ENCODE results near the gene EMC6.

Gene EMC6

DNA sequence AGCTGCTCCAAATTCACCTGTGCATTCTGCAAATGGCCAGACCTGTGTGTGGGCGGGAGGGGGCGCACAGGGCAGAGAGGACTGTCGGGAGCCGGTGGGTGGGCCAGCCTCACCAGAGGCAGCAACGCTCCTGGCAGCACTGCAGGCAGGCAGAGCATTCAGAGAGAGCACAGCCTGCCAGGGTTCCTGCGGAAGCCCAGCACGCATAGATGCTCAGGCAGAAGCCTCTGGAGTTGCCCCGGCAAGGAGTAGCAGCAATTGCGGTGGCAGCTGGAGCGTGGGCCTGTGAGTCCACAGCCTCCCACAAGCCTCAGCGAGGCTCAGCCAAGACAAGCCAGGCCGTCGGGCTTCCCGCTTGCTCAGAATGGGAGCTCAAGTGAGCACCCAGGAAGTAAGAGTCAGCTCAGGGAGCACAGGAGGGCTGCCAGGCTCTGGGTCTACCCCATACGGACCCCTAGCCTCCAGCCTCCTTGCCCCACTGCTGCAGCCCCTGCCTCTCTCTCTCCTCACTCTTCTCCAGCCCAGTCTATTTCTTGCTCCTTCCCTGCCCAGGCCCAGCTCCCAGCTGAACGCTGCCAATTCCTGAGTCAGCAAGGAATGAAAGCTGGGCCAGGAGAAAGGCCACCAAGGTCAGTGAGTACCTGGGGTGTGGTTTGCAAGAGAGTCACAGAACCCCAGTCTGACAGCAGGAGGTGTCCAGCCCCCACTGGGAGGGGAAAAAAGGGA lies 9.6 kb downstream of the EMC6 start:
- TF ChIP-seq ZFX (IDR thresholded peaks at IDR 0.05) = no peak
- TF ChIP-seq, protein P1, sequence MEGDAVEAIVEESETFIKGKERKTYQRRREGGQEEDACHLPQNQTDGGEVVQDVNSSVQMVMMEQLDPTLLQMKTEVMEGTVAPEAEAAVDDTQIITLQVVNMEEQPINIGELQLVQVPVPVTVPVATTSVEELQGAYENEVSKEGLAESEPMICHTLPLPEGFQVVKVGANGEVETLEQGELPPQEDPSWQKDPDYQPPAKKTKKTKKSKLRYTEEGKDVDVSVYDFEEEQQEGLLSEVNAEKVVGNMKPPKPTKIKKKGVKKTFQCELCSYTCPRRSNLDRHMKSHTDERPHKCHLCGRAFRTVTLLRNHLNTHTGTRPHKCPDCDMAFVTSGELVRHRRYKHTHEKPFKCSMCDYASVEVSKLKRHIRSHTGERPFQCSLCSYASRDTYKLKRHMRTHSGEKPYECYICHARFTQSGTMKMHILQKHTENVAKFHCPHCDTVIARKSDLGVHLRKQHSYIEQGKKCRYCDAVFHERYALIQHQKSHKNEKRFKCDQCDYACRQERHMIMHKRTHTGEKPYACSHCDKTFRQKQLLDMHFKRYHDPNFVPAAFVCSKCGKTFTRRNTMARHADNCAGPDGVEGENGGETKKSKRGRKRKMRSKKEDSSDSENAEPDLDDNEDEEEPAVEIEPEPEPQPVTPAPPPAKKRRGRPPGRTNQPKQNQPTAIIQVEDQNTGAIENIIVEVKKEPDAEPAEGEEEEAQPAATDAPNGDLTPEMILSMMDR (conservative IDR thresholded peaks at IDR 0.05) = no peak
- no peak overlapping the region for H3K27ac ChIP-seq

DNA sequence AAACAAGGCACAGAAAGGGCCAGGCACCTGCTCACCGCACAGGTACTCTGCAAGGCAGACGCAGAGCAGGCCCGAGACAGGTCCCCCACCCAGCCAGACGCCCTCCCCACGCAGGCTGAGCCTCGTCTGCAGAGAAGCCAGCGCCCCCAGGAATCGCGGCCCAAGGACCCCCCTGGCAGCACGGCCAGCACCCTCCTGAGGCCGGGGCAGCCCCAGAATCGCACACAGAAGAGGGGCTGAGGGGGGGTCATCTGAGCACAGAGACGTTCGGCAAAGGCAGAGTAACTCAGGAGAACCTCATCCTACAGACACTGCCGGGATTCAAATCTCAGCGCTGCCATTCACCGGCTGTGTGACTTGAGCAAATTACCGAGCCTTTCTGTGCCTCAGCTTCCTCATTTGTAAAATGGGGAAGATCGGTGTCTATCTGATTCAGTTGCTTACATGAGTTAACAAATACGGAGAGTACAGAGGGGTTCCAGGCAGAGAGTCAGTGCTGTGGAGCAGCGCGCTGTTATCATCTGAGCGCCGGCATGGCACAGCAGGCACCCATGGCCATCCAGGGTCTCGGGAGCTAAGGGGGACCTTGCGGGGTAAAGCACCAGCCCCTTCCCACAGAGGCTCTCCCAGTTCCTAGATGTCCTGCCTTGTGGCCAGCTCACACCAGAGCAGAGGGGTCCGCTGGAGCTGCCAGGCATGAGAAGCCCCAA lies 10.4 kb downstream of the EMC6 start:
- no peak for TF ChIP-seq ZFX (IDR thresholded peaks at IDR 0.05)
- TF ChIP-seq, protein P1 (conservative IDR thresholded peaks at IDR 0.05) = no peak
- no peak overlapping the region for H3K27ac ChIP-seq

DNA sequence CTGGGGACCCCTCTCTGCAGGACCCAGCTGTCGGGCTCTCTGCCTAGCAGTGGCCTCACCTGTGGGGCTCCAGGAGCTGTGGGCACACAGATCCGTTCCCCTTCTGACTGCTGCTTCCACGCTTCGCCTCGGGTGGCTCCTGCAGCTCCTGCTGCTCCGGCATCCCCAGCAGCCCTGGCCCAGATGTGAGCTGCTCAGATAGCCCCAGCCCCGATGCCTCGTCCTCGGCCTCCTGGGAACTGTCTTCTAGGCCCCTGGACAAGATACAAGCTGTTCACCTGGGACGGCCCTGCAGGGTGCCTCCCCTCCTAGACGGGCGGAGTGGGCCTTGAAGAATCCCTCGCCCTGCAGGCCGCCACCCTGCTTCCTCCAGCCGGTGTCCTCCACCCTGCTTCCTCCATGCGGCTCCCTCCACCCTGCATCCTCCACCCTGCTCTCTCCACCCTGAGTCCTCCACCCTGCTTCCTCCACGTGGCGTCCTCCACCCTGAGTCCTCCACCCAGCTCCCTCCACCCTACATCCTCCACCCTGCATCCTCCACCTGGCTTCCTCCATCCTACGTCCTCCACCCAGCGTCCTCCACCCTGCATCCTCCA lies 11.0 kb downstream of the EMC6 start:
- TF ChIP-seq ZFX (IDR thresholded peaks at IDR 0.05) = no peak
- TF ChIP-seq, protein P1 (conservative IDR thresholded peaks at IDR 0.05) = no peak
- H3K27ac ChIP-seq = no peak overlapping the region

DNA sequence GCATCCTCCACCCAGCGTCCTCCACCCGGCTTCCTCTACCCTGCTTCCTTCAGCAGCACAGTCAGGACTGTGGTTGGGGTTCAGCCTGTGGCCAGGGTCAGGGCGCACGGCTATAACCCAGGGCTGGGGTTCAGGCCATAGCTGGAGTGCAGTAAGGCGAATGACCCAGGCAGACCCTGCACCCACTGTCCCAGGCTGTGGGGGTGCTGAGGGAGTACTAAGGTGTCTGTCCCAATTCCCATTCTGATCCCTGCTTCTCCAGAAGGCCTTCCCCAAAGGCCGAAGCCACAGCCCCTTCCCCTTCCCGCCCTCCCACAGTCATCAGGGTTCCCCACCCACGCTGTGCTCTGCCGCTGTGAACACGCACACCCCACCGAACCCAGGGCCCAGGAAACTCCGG lies 12.4 kb downstream of the EMC6 start:
- H3K27ac ChIP-seq = no peak overlapping the region
- no peak for TF ChIP-seq ZFX (IDR thresholded peaks at IDR 0.05)
- TF ChIP-seq, protein P1 (conservative IDR thresholded peaks at IDR 0.05) = no peak

DNA sequence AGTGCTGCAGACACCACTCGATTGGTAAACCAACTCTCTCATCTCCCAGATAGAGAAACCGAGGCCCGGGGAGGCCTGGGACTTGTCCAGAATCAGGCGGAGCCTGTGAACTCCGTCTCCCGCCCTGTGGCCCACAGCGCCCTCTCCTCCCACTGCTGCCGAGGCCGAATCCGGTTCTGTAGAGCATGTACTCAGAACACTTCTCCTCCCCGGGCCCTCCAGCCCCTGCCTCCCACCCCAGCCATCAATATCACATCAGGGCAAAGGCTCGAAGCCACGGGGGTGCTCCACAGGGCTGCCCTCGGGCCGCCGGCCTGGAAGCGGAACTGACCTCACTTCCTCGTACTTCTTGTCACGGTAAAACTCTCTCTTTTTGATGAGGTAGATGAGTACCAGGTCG lies 13.0 kb downstream of the EMC6 start:
- no peak overlapping the region for H3K27ac ChIP-seq
- no peak for TF ChIP-seq ZFX (IDR thresholded peaks at IDR 0.05)
- TF ChIP-seq, protein P1 (conservative IDR thresholded peaks at IDR 0.05) = no peak

DNA sequence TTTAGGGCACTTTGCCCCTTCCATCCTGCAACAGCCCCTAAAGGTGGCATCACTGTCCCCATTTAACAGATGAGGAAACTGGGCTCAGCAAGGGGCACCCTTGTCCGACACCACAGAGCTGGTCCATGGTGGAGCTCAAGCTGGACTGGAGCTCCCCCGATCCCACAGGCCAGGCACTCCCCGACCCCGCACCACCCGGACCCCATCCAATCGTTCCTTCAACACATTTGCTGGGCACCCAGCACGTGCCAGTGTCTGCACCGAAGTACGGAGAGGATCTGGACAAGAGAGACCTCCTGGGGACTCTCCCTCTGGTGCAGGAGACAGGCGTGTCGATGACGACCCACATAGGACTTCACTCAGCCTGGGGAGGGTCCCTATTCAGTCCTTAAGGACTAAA lies 13.4 kb downstream of the EMC6 start:
- H3K27ac ChIP-seq = no peak overlapping the region
- TF ChIP-seq, protein P1 (conservative IDR thresholded peaks at IDR 0.05) = no peak
- no peak for TF ChIP-seq ZFX (IDR thresholded peaks at IDR 0.05)

DNA sequence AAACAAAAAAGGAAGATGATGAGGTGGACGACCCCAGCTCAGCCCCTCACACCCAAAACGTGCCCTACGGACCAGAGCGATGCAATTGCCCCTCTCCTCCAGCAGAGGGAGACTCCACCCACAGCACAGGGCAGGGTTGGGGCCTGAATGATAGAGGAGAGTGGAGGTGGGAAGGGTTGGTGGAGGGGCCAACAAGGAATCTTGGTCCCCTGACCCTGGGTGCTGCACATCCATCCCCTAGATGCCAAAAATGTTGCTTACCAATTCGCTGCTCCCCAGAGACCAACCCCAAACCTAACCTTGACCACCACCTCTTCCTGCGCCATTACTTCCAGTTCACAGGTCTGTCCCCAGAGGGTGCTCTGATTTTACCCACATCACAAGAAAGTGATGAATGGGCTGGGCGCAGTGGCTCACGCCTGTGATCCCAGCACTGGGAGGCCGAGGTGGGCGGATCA lies 14.5 kb downstream of the EMC6 start:
- no peak for TF ChIP-seq ZFX (IDR thresholded peaks at IDR 0.05)
- TF ChIP-seq, protein P1 (conservative IDR thresholded peaks at IDR 0.05) = peak; percentile 98
- H3K27ac ChIP-seq = no peak overlapping the region
